GM12878 (cell line): ENCODE measurements around the gene SMIM14. TPM values are rescaled to one million over a fixed set of nuclear protein-coding genes. Genes with fewer than 3 reads are reported as not detected.

Experiments used
- ATAC-seq: fragments of 200-7000 bp; cut with Tn5 transposase; 3 replicates; pipeline ENCODE4 v1.9.1; 2020; ENCODE audit warnings: mild to moderate bottlenecking, moderate library complexity
- BruUV-seq: library from RNA; stranded (reverse); fragments of 400-500 nt; replicated peaks from 2 replicates; lab custom pipeline; 2021; lab: Mats Ljungman, UMichigan
- CTCF ChIA-PET: fragments of 300-600 bp; sonication (Branson Sonifier 250); formaldehyde crosslinking; extraction: SDS; loops from one replicate; lab custom pipeline; 2021; ENCODE audit warnings: inconsistent platforms; lab: Yijun Ruan, JAX
- POLR2A ChIA-PET: fragments of 350-600 bp; formaldehyde crosslinking; extraction: SDS; loops from one replicate; lab custom pipeline; 2021; ENCODE audit warnings: inconsistent platforms; lab: Charles Lee
- RAD21 ChIA-PET: fragments of 300-600 bp; sonication (Branson Sonifier 250); formaldehyde crosslinking; loops from one replicate; lab custom pipeline; 2023; ENCODE audit warnings: antibody characterized with exemption; ENCODE audit not compliant: unreplicated experiment; lab: Charles Lee
- SMC1A ChIA-PET: fragments of 300-600 bp; sonication (Branson Sonifier 250); formaldehyde crosslinking; loops from one replicate; lab custom pipeline; 2023; ENCODE audit not compliant: unreplicated experiment, uncharacterized antibody; lab: Charles Lee
- DNase-seq: peaks from one replicate; pipeline ENCODE4 v3.0.0-alpha.2; 2011; ENCODE audit warnings: low read depth, low spot score
- FAIRE-seq: peaks from 3 replicates; lab custom pipeline; 2011; peaks lifted over from hg19 to GRCh38; lab: Jason Lieb, UNC
- H2AFZ ChIP-seq: 2 replicates; pipeline ENCODE4 v1.6.0; 2011; ENCODE audit warnings: low read depth, low read length, control low read depth; ENCODE audit not compliant: control insufficient read depth
- H3K27ac ChIP-seq: 2 replicates; pipeline ENCODE4 v1.5.1; 2011; ENCODE audit warnings: control low read depth; ENCODE audit not compliant: control insufficient read depth, insufficient read depth
- H3K27me3 ChIP-seq, 2 experiments: replicated peaks in 1 of 2; 2 replicates each; pipeline versions ENCODE4 v1.6.0 to v1.6.1; 2011; ENCODE audit warnings: low read length in 1 of 2; ENCODE audit not compliant: control insufficient read depth in 2 of 2, insufficient read depth in 2 of 2
- H3K36me3 ChIP-seq, 2 experiments: 2 replicates each; pipeline ENCODE4 v1.5.1; 2011; ENCODE audit warnings: low read length in 1 of 2; ENCODE audit not compliant: control insufficient read depth in 2 of 2, insufficient read depth in 2 of 2
- H3K4me1 ChIP-seq: 2 replicates; pipeline ENCODE4 v1.6.1; 2011; ENCODE audit warnings: mild to moderate bottlenecking, low read length, moderate library complexity, mixed read lengths; ENCODE audit not compliant: control insufficient read depth, insufficient read depth
- H3K4me2 ChIP-seq: 2 replicates; pipeline ENCODE4 v1.6.0; 2011; ENCODE audit warnings: control low read depth; ENCODE audit not compliant: control insufficient read depth, insufficient read depth
- H3K4me3 ChIP-seq: fragments of 200-600 bp; sonication (generic); 2 replicates; pipeline ENCODE4 v1.5.1; 2016
- H3K79me2 ChIP-seq: 2 replicates; pipeline ENCODE4 v1.6.0; 2011; ENCODE audit warnings: low read length; ENCODE audit not compliant: control insufficient read depth, insufficient read depth
- H3K9ac ChIP-seq: 2 replicates; pipeline ENCODE4 v1.8.0; 2011; ENCODE audit warnings: low read length, control low read depth, mixed read lengths; ENCODE audit not compliant: control insufficient read depth, insufficient read depth
- H3K9me3 ChIP-seq: replicated peaks from 3 replicates; pipeline ENCODE4 v1.5.1; 2011; ENCODE audit warnings: mild to moderate bottlenecking, low read length; ENCODE audit not compliant: control insufficient read depth, insufficient read depth
- H4K20me1 ChIP-seq: 2 replicates; pipeline ENCODE4 v1.6.0; 2011; ENCODE audit not compliant: control insufficient read depth, insufficient read depth
- BRCA1 ChIP-seq: IDR thresholded peaks from 2 replicates; pipeline ENCODE4 v1.6.1; 2011; ENCODE audit warnings: low read depth, low read length, improper control_type of control experiment
- CBX5 ChIP-seq: sonication (generic); IDR thresholded peaks from 2 replicates; pipeline ENCODE4 v1.6.1; 2016; ENCODE audit warnings: low read depth, moderate library complexity, mild to moderate bottlenecking, inconsistent platforms
- CEBPB ChIP-seq, 2 experiments: fragments of 150-350 bp in 1 of 2; IDR thresholded peaks; 2 replicates each; pipeline ENCODE4 v1.6.1; 2012 to 2014; ENCODE audit warnings: low read depth in 2 of 2, low read length in 2 of 2, borderline replicate concordance in 1 of 2, inconsistent platforms in 1 of 2
- CHD4 ChIP-seq: fragments of 200-600 bp; sonication (generic); IDR thresholded peaks from 2 replicates; pipeline ENCODE4 v1.6.1; 2016; ENCODE audit warnings: mild to moderate bottlenecking
- CREB1 ChIP-seq: IDR thresholded peaks from 2 replicates; pipeline ENCODE4 v1.6.1; 2012; ENCODE audit warnings: low read depth, mild to moderate bottlenecking, inconsistent platforms
- E2F8 ChIP-seq: fragments of 450-650 bp; IDR thresholded peaks from 2 replicates; pipeline ENCODE4 v1.6.1; 2018; ENCODE audit warnings: mild to moderate bottlenecking, low read depth, moderate library complexity; ENCODE audit not compliant: partially characterized antibody
- E4F1 ChIP-seq: fragments of 450-650 bp; IDR thresholded peaks from 2 replicates; pipeline ENCODE4 v1.6.1; 2018; ENCODE audit warnings: borderline replicate concordance, mild to moderate bottlenecking; ENCODE audit not compliant: partially characterized antibody
- GATAD2B ChIP-seq: fragments of 450-650 bp; conservative IDR thresholded peaks from 2 replicates; pipeline ENCODE4 v1.6.1; 2017; ENCODE audit warnings: low read depth, mild to moderate bottlenecking, moderate library complexity
- KAT2A ChIP-seq: conservative IDR thresholded peaks from 2 replicates; pipeline ENCODE4 v1.6.1; 2011; ENCODE audit warnings: low read depth, low read length; ENCODE audit not compliant: control insufficient read depth
- NFIC ChIP-seq: IDR thresholded peaks from 2 replicates; pipeline ENCODE4 v1.6.1; 2012; ENCODE audit warnings: low read depth, mild to moderate bottlenecking, inconsistent platforms, low read length, moderate library complexity
- NFXL1 ChIP-seq: fragments of 450-650 bp; IDR thresholded peaks from 2 replicates; pipeline ENCODE4 v1.6.1; 2017; ENCODE audit warnings: antibody characterized with exemption, mild to moderate bottlenecking, borderline replicate concordance
- RBBP5 ChIP-seq: fragments of 200-600 bp; sonication (generic); conservative IDR thresholded peaks from 2 replicates; pipeline ENCODE4 v1.6.1; 2016
- RELA ChIP-seq: fragments of 450-650 bp; IDR thresholded peaks from 2 replicates; pipeline ENCODE4 v1.8.0; 2014; ENCODE audit warnings: borderline replicate concordance; ENCODE audit not compliant: partially characterized antibody
- SKIL ChIP-seq: fragments of 450-650 bp; IDR thresholded peaks from 2 replicates; pipeline ENCODE4 v1.6.1; 2017; ENCODE audit warnings: mild to moderate bottlenecking, low read depth, inconsistent platforms; ENCODE audit not compliant: poor library complexity, severe bottlenecking
- SMAD5 ChIP-seq: IDR thresholded peaks from 2 replicates; pipeline ENCODE4 v1.6.1; 2016; ENCODE audit warnings: antibody characterized with exemption, low read depth
- SREBF1 ChIP-seq: IDR thresholded peaks from 2 replicates; pipeline ENCODE4 v1.6.1; 2012; ENCODE audit warnings: mild to moderate bottlenecking, low read length
- YY1 ChIP-seq: IDR thresholded peaks from 2 replicates; pipeline ENCODE4 v1.6.1; 2011; ENCODE audit warnings: low read depth, mild to moderate bottlenecking, low read length
- WGBS: methylation state at CpG from one replicate; pipeline ENCODE4 v1.1.6; 2016; ENCODE audit warnings: low lambda C conversion rate; ENCODE audit not compliant: insufficient replicate concordance, insufficient coverage; ENCODE audit errors: missing lambda C conversion rate; 5-methylcytosine and 5-hydroxymethylcytosine counted together
- in situ Hi-C: fragments of 300-500 bp; cut with MboI; formaldehyde crosslinking; loops from 9 replicates; pipeline ENCODE4 v1.14.3; 2018; ENCODE audit warnings: mixed read lengths
- intact Hi-C: fragments of 100-400 bp; cut with micrococcal nuclease; formaldehyde crosslinking; loops from one replicate; pipeline ENCODE4 v1.14.2; 2022; ENCODE audit not compliant: unreplicated experiment
- polyA plus RNA-seq, 11 experiments: library from polyadenylated mRNA; depleted of rRNA in 4 of 11; unstranded in 6 of 11; stranded (reverse) in 5 of 11; fragments of >200 nt; fragmentation: Nextera tagmentation in 4 of 11; fragmentation: Illumina TruSeq in 1 of 11; extraction: Ambion mirVana in 4 of 11; extraction: Trizol in 1 of 11; gene quantifications; 1 replicate in 1 of 11; 2 replicates in 10 of 11; pipeline versions ENCODE4 v1.2.1 to v1.2.3, GENCODE V29; 2011 to 2016; ENCODE audit warnings: inconsistent platforms in 2 of 11, missing spikeins in 2 of 11, low read depth in 1 of 11
- total RNA-seq, 4 experiments: library from RNA; depleted of rRNA in 3 of 4; stranded (reverse); fragments of >200 nt in 3 of 4; fragmentation: Illumina TruSeq in 1 of 4; extraction: Trizol in 1 of 4; gene quantifications; 2 replicates each; pipeline versions ENCODE4 v1.2.1 to v1.2.3, GENCODE V29; 2013 to 2021

The SMIM14 gene
- total and polyA plus RNA-seq, 10 of the 15 experiments (the other 5 are each of a cell fraction or from before 2014, with no cell fraction given) = 125 to 671 (median 188) TPM

GRCh38 chr4:39568805-39569204 is 69.9 kb downstream of the SMIM14 start:
- peaks cover 6% of the 10 kb centered on the region; the same call in 2 of the 3 replicates for H3K9me3 ChIP-seq
- H3K27me3 ChIP-seq = no peaks in the 10 kb centered on the region
- RAD21 ChIA-PET = interaction anchor here (0.8 to 2.5 kb wide), 9 partner anchors 13 to 138 kb away, joined by 3 to 12 read pairs (median 5); partner anchors contain the start of genes SMIM14 and UGDH
- no peaks in the 10 kb centered on the region for H4K20me1 ChIP-seq
- H3K79me2 ChIP-seq = no peaks in the 10 kb centered on the region; the same call in 1 of the 2 replicates
- peak; percentile 47 for FAIRE-seq
- no TSS peak for BruUV-seq
- H3K4me1 ChIP-seq = peaks cover 7% of the 10 kb centered on the region
- intact Hi-C loops (no loop called here), in situ Hi-C loops (no loop called here)
- POLR2A ChIA-PET = interaction anchor here (0.5 to 1.5 kb wide), 6 partner anchors 19 to 273 kb away, joined by 3 to 4 read pairs (median 3); no protein-coding TSS in a partner anchor
- DNase-seq = peak; percentile 31
- peak overlapping the region; percentile 82 for H3K27ac ChIP-seq
- peaks cover 3 to 9% of the 10 kb centered on the region in 2 experiments for H3K36me3 ChIP-seq
- SMC1A ChIA-PET = interaction anchor here (1.0 to 2.5 kb wide), 15 partner anchors 10 to 70 kb away, joined by 3 to 19 read pairs (median 6); partner anchors contain the start of genes SMIM14 and UGDH
- H3K9ac ChIP-seq = peak overlapping the region; percentile 57
- peak overlapping the region; percentile 89 for H2AFZ ChIP-seq
- 0% methylated on average over 3 of the region's 3 CpGs for WGBS
- peak overlapping the region; percentile 8; the same call in 1 of the 2 replicates for H3K4me3 ChIP-seq
- ATAC-seq = peak; percentile 88
- peak overlapping the region; percentile 92 for H3K4me2 ChIP-seq
- CTCF ChIA-PET = interaction anchor here (0.8 to 1.7 kb wide), 5 partner anchors 10 to 99 kb away, joined by 3 to 8 read pairs (median 5); partner anchors contain the start of gene UGDH
- TF ChIP-seq RELA (no peak), NFXL1 (no peak), RBBP5 (no peak), CEBPB (IDR thresholded peaks at IDR 0.05; ENCODE audit: borderline replicate concordance in 1 of 2, low read depth in 2 of 2, low read length in 2 of 2) (no peak), E4F1 (no peak), KAT2A (no peak), SREBF1 (no peak), E2F8 (no peak), NFIC (peak; percentile 49; the same call in 1 of the 2 replicates), CHD4 (no peak), CBX5 (no peak), BRCA1 (no peak), YY1 (no peak), SKIL (no peak), CREB1 (0 out of 2 replicates have a peak, but pooled peaks have one; percentile 29), SMAD5 (no peak), GATAD2B (no peak)
